H9 (cell line): ENCODE measurements around the gene VGLL2. TPM values are rescaled to one million over a fixed set of nuclear protein-coding genes. Genes with fewer than 3 reads are reported as not detected.

Source experiments
- DNase-seq: peaks from one replicate; pipeline ENCODE4 v3.0.0-alpha.2; 2017
- H2AFZ ChIP-seq: one replicate; pipeline ENCODE4 v1.6.1; 2013; ENCODE audit warnings: mild to moderate bottlenecking, low read length, control low read depth, moderate library complexity
- H2AK5ac ChIP-seq: 2 replicates; pipeline ENCODE4 v1.6.1; 2013; ENCODE audit warnings: low read length, control low read depth, mixed read lengths; ENCODE audit not compliant: insufficient read length
- H2BK120ac ChIP-seq: one replicate; pipeline ENCODE4 v1.6.1; 2013; ENCODE audit warnings: low read depth, mild to moderate bottlenecking, low read length, control low read depth, inconsistent platforms; ENCODE audit not compliant: poor library complexity, severe bottlenecking
- H2BK12ac ChIP-seq: 2 replicates; pipeline ENCODE4 v1.6.1; 2013; ENCODE audit warnings: low read length, control low read depth, mixed read lengths, low read depth; ENCODE audit not compliant: insufficient read length
- H2BK15ac ChIP-seq: 2 replicates; pipeline ENCODE4 v1.6.1; 2013; ENCODE audit warnings: low read depth, low read length, control low read depth
- H2BK20ac ChIP-seq: one replicate; pipeline ENCODE4 v1.6.1; 2013; ENCODE audit warnings: low read depth, mild to moderate bottlenecking, low read length, control low read depth, inconsistent platforms; ENCODE audit not compliant: poor library complexity, severe bottlenecking
- H2BK5ac ChIP-seq: 2 replicates; pipeline ENCODE4 v1.6.1; 2013; ENCODE audit warnings: low read length, control low read depth, mixed read lengths; ENCODE audit not compliant: insufficient read length
- H3K14ac ChIP-seq: 2 replicates; pipeline ENCODE4 v1.6.1; 2013; ENCODE audit warnings: low read length, control low read depth; ENCODE audit not compliant: insufficient read depth
- H3K18ac ChIP-seq: 2 replicates; pipeline ENCODE4 v1.6.1; 2013; ENCODE audit warnings: low read depth, mild to moderate bottlenecking, mixed read lengths, low read length, control low read depth; ENCODE audit not compliant: insufficient read length
- H3K23ac ChIP-seq: 2 replicates; pipeline ENCODE4 v1.6.1; 2013; ENCODE audit warnings: low read length, control low read depth, mixed read lengths, low read depth; ENCODE audit not compliant: insufficient read length
- H3K23me2 ChIP-seq: 2 replicates; pipeline ENCODE4 v1.6.1; 2013; ENCODE audit warnings: low read depth, mild to moderate bottlenecking, mixed read lengths, low read length, control low read depth; ENCODE audit not compliant: insufficient read length, poor library complexity, severe bottlenecking
- H3K27ac ChIP-seq: 2 replicates; pipeline ENCODE4 v1.5.1; 2013; ENCODE audit warnings: low read length, control low read depth, mixed read lengths, low read depth; ENCODE audit not compliant: insufficient read length
- H3K27me3 ChIP-seq: 2 replicates; pipeline ENCODE4 v1.6.1; 2013; ENCODE audit warnings: low read length, control low read depth, inconsistent platforms; ENCODE audit not compliant: insufficient read depth
- H3K4ac ChIP-seq: 2 replicates; pipeline ENCODE4 v1.6.1; 2013; ENCODE audit warnings: low read depth, mild to moderate bottlenecking, control low read depth, inconsistent platforms, low read length, moderate library complexity
- H3K4me1 ChIP-seq: 2 replicates; pipeline ENCODE4 v1.6.1; 2013; ENCODE audit warnings: low read length, control low read depth, inconsistent platforms; ENCODE audit not compliant: insufficient read depth
- H3K4me2 ChIP-seq: 2 replicates; pipeline ENCODE4 v1.6.1; 2013; ENCODE audit warnings: low read length, control low read depth, mixed read lengths; ENCODE audit not compliant: insufficient read length, insufficient read depth
- H3K56ac ChIP-seq: 2 replicates; pipeline ENCODE4 v1.6.1; 2013; ENCODE audit warnings: low read depth, mild to moderate bottlenecking, mixed read lengths, low read length, control low read depth; ENCODE audit not compliant: insufficient read length
- H3K79me1 ChIP-seq: 2 replicates; pipeline ENCODE4 v1.6.1; 2013; ENCODE audit warnings: low read depth, mild to moderate bottlenecking, moderate library complexity, low read length, control low read depth, inconsistent platforms; ENCODE audit not compliant: insufficient read depth, poor library complexity, severe bottlenecking
- H3K79me2 ChIP-seq: 2 replicates; pipeline ENCODE4 v1.6.1; 2013; ENCODE audit warnings: low read length, control low read depth, inconsistent platforms; ENCODE audit not compliant: insufficient read depth
- H3K9ac ChIP-seq: 2 replicates; pipeline ENCODE4 v1.6.1; 2013; ENCODE audit warnings: low read length, control low read depth, mixed read lengths; ENCODE audit not compliant: insufficient read length; ENCODE audit errors: extremely low read depth
- H3K9me3 ChIP-seq: one replicate; pipeline ENCODE4 v1.6.1; 2013; ENCODE audit warnings: low read depth, low read length, inconsistent platforms; ENCODE audit not compliant: control insufficient read depth
- H3T11ph ChIP-seq: one replicate; pipeline ENCODE4 v1.6.1; 2013; ENCODE audit warnings: mild to moderate bottlenecking, low read length, control low read depth, inconsistent platforms
- H4K20me1 ChIP-seq: one replicate; pipeline ENCODE4 v1.6.1; 2013; ENCODE audit not compliant: control insufficient read depth, insufficient read length, insufficient read depth
- H4K5ac ChIP-seq: 2 replicates; pipeline ENCODE4 v1.6.1; 2013; ENCODE audit warnings: low read depth, mild to moderate bottlenecking, mixed read lengths, low read length, control low read depth; ENCODE audit not compliant: insufficient read length
- H4K8ac ChIP-seq: replicated peaks from 2 replicates; pipeline ENCODE4 v1.6.1; 2013; ENCODE audit warnings: low read length, control low read depth, mixed read lengths, low read depth; ENCODE audit not compliant: insufficient read length
- H4K91ac ChIP-seq: 2 replicates; pipeline ENCODE4 v1.6.1; 2013; ENCODE audit warnings: low read depth, mild to moderate bottlenecking, moderate library complexity, mixed read lengths, low read length, control low read depth; ENCODE audit not compliant: insufficient read length
- H3K27ac Mint-ChIP-seq, 3 experiments: 2 replicates in 2 of 3; 3 replicates in 1 of 3; pipeline ENCODE4 v1.8.0; 2020 to 2021; ENCODE audit warnings: mixed read lengths in 3 of 3, mild to moderate bottlenecking in 1 of 3, moderate library complexity in 1 of 3
- H3K27me3 Mint-ChIP-seq: 2 replicates; pipeline ENCODE4 v1.8.0; 2021; ENCODE audit warnings: low read depth, mild to moderate bottlenecking, moderate library complexity, mixed read lengths
- H3K36me3 Mint-ChIP-seq, 3 experiments: 2 replicates in 2 of 3; 3 replicates in 1 of 3; pipeline ENCODE4 v1.8.0; 2020 to 2021; ENCODE audit warnings: low read depth in 3 of 3, mixed read lengths in 3 of 3; ENCODE audit not compliant: insufficient read depth in 1 of 3
- H3K4me1 Mint-ChIP-seq, 2 experiments: 2 replicates each; pipeline ENCODE4 v1.8.0; 2020; ENCODE audit warnings: mixed read lengths in 2 of 2
- H3K4me3 Mint-ChIP-seq, 2 experiments: 2 replicates in 1 of 2; 3 replicates in 1 of 2; pipeline ENCODE4 v1.8.0; 2020 to 2021; ENCODE audit warnings: mild to moderate bottlenecking in 2 of 2, mixed read lengths in 2 of 2, moderate library complexity in 1 of 2
- H3K9me3 Mint-ChIP-seq, 2 experiments: 2 replicates in 1 of 2; 3 replicates in 1 of 2; pipeline ENCODE4 v1.8.0; 2020; ENCODE audit warnings: mild to moderate bottlenecking in 2 of 2, mixed read lengths in 2 of 2, moderate library complexity in 1 of 2
- WGBS: extraction: QIAGEN DNeasy Blood & Tissue Kit; methylation state at CpG from one replicate; pipeline ENCODE4 v1.1.7; 2013; ENCODE audit warnings: missing lambda C conversion rate, low lambda C conversion rate, mixed read lengths; ENCODE audit not compliant: insufficient read length; ENCODE audit errors: extremely low coverage; 5-methylcytosine and 5-hydroxymethylcytosine counted together
- total RNA-seq: library from RNA; stranded (reverse); gene quantifications from 2 replicates; pipeline ENCODE4 v1.2.1, GENCODE V29; 2021
- TF ChIP-seq, protein P1 (sequence below): fragments of 200-600 bp; sonication (generic); conservative IDR thresholded peaks from 3 replicates; pipeline ENCODE4 v1.8.0; 2021; ENCODE audit warnings: antibody characterized with exemption, mild to moderate bottlenecking

Gene VGLL2
- total RNA-seq, 1 experiment from 2014 or later = not detected

DNA sequence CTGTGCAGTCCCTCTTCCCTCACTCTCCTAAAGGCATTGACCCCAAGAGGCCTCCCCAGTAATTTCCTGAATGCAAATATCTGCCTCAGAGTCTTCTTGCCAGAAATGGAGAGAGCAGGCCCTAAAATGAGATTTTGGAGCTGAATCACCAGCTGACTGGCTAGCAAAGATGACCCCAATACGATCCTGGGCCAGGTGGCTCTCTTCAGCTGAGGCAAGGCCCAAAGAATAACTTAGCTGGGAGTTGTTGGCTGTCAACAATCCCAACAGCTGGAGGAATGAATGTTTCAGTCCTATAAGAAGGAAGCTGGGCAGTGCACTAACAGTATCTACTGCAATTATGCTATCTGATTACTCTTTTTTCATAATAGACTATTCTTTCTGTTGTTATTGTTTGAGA, 37.2 kb upstream of the VGLL2 start:
- Histone ChIP-seq H3K56ac (no peak overlapping the region), H2BK120ac (no peak overlapping the region), H2BK20ac (no peak overlapping the region), H3K27ac (no peak overlapping the region), H3K9ac (no peak overlapping the region), H4K91ac (no peak overlapping the region), H3T11ph (no peak overlapping the region), H2AFZ (no peak overlapping the region), H3K79me2 (no peaks in the 10 kb centered on the region), H2BK15ac (no peak overlapping the region), H2BK5ac (no peak overlapping the region), H4K5ac (no peak overlapping the region), H2AK5ac (no peak overlapping the region), H3K4ac (no peak overlapping the region), H3K79me1 (no peaks in the 10 kb centered on the region), H4K20me1 (no peaks in the 10 kb centered on the region), H3K9me3 (no peaks in the 10 kb centered on the region), H3K18ac (no peak overlapping the region), H3K27me3 (no peaks in the 10 kb centered on the region), H3K4me2 (no peak overlapping the region), H3K23ac (no peak overlapping the region), H3K14ac (no peak overlapping the region), H3K4me1 (no peaks in the 10 kb centered on the region; the same call in 1 of the 2 replicates), H2BK12ac (no peak overlapping the region), H4K8ac (no peak overlapping the region), H3K23me2 (no peaks in the 10 kb centered on the region)
- peaks cover 0 to 5% of the 10 kb centered on the region in 2 experiments; a peak in 2 of 5 replicates for H3K9me3 Mint-ChIP-seq
- H3K27ac Mint-ChIP-seq = no peak overlapping the region
- no peak overlapping the region for H3K4me3 Mint-ChIP-seq
- TF ChIP-seq, protein P1, sequence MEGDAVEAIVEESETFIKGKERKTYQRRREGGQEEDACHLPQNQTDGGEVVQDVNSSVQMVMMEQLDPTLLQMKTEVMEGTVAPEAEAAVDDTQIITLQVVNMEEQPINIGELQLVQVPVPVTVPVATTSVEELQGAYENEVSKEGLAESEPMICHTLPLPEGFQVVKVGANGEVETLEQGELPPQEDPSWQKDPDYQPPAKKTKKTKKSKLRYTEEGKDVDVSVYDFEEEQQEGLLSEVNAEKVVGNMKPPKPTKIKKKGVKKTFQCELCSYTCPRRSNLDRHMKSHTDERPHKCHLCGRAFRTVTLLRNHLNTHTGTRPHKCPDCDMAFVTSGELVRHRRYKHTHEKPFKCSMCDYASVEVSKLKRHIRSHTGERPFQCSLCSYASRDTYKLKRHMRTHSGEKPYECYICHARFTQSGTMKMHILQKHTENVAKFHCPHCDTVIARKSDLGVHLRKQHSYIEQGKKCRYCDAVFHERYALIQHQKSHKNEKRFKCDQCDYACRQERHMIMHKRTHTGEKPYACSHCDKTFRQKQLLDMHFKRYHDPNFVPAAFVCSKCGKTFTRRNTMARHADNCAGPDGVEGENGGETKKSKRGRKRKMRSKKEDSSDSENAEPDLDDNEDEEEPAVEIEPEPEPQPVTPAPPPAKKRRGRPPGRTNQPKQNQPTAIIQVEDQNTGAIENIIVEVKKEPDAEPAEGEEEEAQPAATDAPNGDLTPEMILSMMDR = no peak
- no CpG with 5 or more reads among the region's 1 CpG for WGBS
- no peaks in the 10 kb centered on the region; the same call in 1 of the 2 replicates for H3K27me3 Mint-ChIP-seq
- peaks cover 2 to 4% of the 10 kb centered on the region in 2 experiments; a peak in 3 of 4 replicates for H3K4me1 Mint-ChIP-seq
- H3K36me3 Mint-ChIP-seq = no peaks in the 10 kb centered on the region
- no peak for DNase-seq
